PFSK-1 (cell line): ENCODE results near the gene DCAF12. TPM values are rescaled to one million over a fixed set of nuclear protein-coding genes. Genes with fewer than 3 reads are reported as not detected.

Source experiments
- FOXP2 ChIP-seq: optimal IDR thresholded peaks from 2 replicates; pipeline ENCODE3; 2011; ENCODE audit warnings: borderline replicate concordance, control low read depth, inconsistent platforms; ENCODE audit not compliant: insufficient read depth; ENCODE audit errors: extremely low read length, extremely low read depth
- POLR2AphosphoS5 ChIP-seq: IDR thresholded peaks from 2 replicates; pipeline ENCODE4 v1.6.1; 2012; ENCODE audit warnings: low read depth, mild to moderate bottlenecking, control low read depth, low read length, moderate library complexity
- REST ChIP-seq, 2 experiments: IDR thresholded peaks; 2 replicates each; pipeline versions ENCODE4 v1.6.1 to v1.8.0; 2011 to 2012; ENCODE audit warnings: low read depth in 2 of 2, low read length in 2 of 2, control low read depth in 1 of 2, inconsistent platforms in 1 of 2, mild to moderate bottlenecking in 1 of 2, moderate library complexity in 1 of 2; ENCODE audit not compliant: insufficient read depth in 1 of 2
- SIN3A ChIP-seq: IDR thresholded peaks from 2 replicates; pipeline ENCODE4 v1.6.1; 2012; ENCODE audit warnings: mild to moderate bottlenecking, low read length, moderate library complexity, borderline replicate concordance; ENCODE audit not compliant: insufficient read depth
- TAF1 ChIP-seq: IDR thresholded peaks from 2 replicates; pipeline ENCODE4 v1.6.1; 2012; ENCODE audit warnings: low read length, control low read depth, borderline replicate concordance; ENCODE audit not compliant: insufficient read depth
- polyA plus RNA-seq: library from polyadenylated mRNA; unstranded; fragments of >200 nt; gene quantifications from one replicate; pipeline ENCODE4 v1.2.1, GENCODE V29; 2012; ENCODE audit warnings: low read depth, missing spikeins; ENCODE audit not compliant: insufficient read length

Gene DCAF12
- 18.1 TPM for polyA plus RNA-seq

- no peak; the same call in 1 of the 2 replicates for TF ChIP-seq SIN3A
- no peak for TF ChIP-seq REST (IDR thresholded peaks at IDR 0.05; ENCODE audit: insufficient read depth in 1 of 2, low read depth in 2 of 2, low read length in 2 of 2)
- TF ChIP-seq POLR2AphosphoS5: peak; percentile 88
- TF ChIP-seq TAF1: peak; percentile 76; the same call in 1 of the 2 replicates
- TF ChIP-seq FOXP2: no peak
Measured at GRCh38 chr9:34126207-34127034, at the start of gene DCAF12. Gene DCAF12 (minus strand): TSS chr9:34126698. CDS start chr9:34126431, 267 bp downstream.

DNA sequence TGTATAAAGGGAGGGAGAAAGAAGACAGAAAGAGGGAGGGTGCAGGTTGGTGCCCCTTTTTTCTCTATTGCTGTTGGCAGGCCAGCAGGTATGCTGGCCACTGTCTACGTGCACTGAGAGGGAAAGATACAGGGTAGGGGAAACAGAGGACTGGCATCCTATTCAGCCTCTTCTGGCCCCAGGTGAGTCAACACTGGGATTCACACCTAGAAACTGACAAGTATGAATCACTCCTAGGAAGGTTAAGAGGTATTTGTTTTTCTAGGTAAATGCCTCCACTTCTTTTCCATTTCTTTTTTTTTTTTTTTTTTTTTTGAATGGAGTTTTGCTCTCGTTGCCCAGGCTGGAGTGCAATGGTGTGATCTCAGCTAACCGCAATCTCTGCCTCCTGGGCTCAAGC, 49.6 kb upstream of the DCAF12 start:
- TF ChIP-seq POLR2AphosphoS5: no peak
- no peak for TF ChIP-seq TAF1
- no peak for TF ChIP-seq FOXP2
- TF ChIP-seq SIN3A: no peak
- no peak for TF ChIP-seq REST (IDR thresholded peaks at IDR 0.05; ENCODE audit: insufficient read depth in 1 of 2, low read depth in 2 of 2, low read length in 2 of 2)

DNA sequence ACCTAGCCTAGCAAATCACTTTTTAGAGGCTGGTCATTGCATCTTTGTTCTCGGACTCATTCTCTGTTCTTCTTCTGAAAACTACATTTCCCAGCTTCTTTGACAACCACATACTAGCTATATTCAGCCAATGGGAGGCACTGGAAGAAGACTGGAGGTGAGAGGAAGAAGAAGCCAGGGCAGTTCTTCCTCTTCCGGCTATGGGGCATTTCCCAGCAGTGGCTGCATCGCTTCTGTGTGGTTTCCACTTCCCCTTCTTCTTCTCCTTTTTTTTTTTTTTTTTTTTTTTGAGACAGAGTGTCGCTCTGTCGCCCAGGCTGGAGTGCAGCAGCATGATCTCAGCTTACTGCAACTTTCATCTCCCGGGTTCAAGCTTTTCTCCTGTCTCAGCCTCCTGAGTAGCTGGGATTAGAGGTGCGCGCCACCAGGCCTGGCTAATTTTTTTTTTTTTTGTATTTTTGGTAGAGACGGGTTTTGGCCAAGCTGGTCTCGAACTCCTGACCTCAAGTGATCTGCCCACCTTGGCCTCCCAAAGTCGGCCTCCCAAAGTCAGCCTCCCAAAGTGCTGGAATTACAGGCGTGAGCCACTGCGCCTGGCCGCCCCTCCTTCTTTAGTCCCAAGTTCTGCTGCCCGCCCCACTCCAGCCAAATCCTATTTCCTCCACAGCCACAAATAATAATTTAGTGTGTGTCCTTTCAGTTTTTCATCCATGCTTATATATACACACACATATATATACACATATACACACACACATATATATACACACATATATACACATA, 45.4 kb upstream of the DCAF12 start:
- TF ChIP-seq REST (IDR thresholded peaks at IDR 0.05; ENCODE audit: insufficient read depth in 1 of 2, low read depth in 2 of 2, low read length in 2 of 2) (no peak), TAF1 (no peak), POLR2AphosphoS5 (no peak), FOXP2 (no peak), SIN3A (no peak)

DNA sequence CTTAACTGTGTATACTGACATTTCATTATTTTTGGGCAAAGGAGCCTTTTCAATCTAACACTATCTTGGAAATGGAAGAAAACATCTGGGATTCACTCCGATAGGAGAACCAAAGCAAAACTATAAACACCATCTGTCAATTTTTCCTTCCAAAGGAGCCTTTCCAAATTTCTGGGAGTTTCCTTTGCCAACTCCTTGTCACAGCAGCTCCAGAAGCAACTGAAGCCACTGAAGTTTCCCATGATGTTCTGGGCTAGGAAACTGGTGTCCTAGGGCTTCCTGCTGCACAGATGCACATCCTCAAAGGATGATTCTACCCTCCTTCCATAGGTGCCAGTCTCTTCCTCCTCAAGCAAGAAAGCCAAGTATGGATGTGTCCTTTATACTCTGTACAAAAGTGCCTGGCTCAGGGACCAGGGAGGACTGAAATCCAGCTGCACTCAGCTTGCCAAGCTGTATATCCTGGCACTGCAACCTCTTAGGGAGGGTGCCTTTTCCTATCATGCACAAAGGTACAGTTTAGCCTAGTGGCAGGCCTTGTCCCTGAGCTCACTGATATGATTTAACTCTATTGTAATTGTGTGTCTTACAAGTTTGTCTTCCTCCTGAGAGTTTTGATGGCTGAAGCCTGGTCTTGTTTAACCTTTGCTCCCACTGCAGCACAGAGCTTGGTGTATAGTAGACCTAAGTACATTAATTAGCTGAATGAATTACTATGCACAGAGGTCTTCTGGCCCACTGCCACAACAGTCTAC, 43.9 kb upstream of the DCAF12 start:
- no peak for TF ChIP-seq FOXP2
- no peak for TF ChIP-seq REST (IDR thresholded peaks at IDR 0.05; ENCODE audit: insufficient read depth in 1 of 2, low read depth in 2 of 2, low read length in 2 of 2)
- TF ChIP-seq TAF1: no peak
- no peak for TF ChIP-seq POLR2AphosphoS5
